HG03025 (cell line): ENCODE data around the gene TAF4.
"Not testable (repeated sequence)": the region's sequence is repeated elsewhere in the genome, so short reads cannot be mapped to it uniquely, and the experiment has no call there.

Source experiments
- ATAC-seq: cut with Tn5 transposase; IDR thresholded peaks from one replicate; pipeline ENCODE4 v1.9.1; 2021; ENCODE audit warnings: mild to moderate bottlenecking, moderate library complexity; ENCODE audit not compliant: unreplicated experiment, low FRiP score

The TAF4 gene

GRCh38 chr20:62059920-62060630 lies 5.6 kb downstream of the TAF4 start:
- no peak for ATAC-seq

- ATAC-seq: no peak
Measured at GRCh38 chr20:62059401-62059800, 6.3 kb downstream of the TAF4 start.

GRCh38 chr20:62058941-62059340 lies 6.7 kb downstream of the TAF4 start:
- no peak for ATAC-seq

- no peak for ATAC-seq
Measured at GRCh38 chr20:62056975-62057374, 8.7 kb downstream of the TAF4 start.

- no peak for ATAC-seq
Measured at GRCh38 chr20:62056377-62056776, 9.3 kb downstream of the TAF4 start.

- not testable (repeated sequence) for ATAC-seq
Measured at GRCh38 chr20:62055862-62056115, 9.9 kb downstream of the TAF4 start.

- no peak for ATAC-seq
Measured at GRCh38 chr20:62055106-62055861, 10.4 kb downstream of the TAF4 start.

GRCh38 chr20:62054451-62054953 lies 11.2 kb downstream of the TAF4 start:
- ATAC-seq: no peak

- no peak for ATAC-seq
Measured at GRCh38 chr20:62053465-62054196, 12.1 kb downstream of the TAF4 start.

- ATAC-seq: no peak
Measured at GRCh38 chr20:62052842-62053464, 12.7 kb downstream of the TAF4 start.

- no peak for ATAC-seq
Measured at GRCh38 chr20:62052336-62052841, 13.3 kb downstream of the TAF4 start.

GRCh38 chr20:62051546-62052255 lies 14.0 kb downstream of the TAF4 start:
- no peak for ATAC-seq

- ATAC-seq: no peak
Measured at GRCh38 chr20:62051144-62051543, 14.5 kb downstream of the TAF4 start.

GRCh38 chr20:62050166-62051120 lies 15.2 kb downstream of the TAF4 start:
- ATAC-seq: no peak

GRCh38 chr20:62049342-62050165 lies 16.1 kb downstream of the TAF4 start:
- no peak for ATAC-seq

GRCh38 chr20:62048821-62049291 lies 16.8 kb downstream of the TAF4 start:
- ATAC-seq: no peak

GRCh38 chr20:62048346-62048761 lies 17.3 kb downstream of the TAF4 start:
- no peak for ATAC-seq
